Hepatocyte (in vitro differentiated cells): ENCODE results near the gene HMMR.

ENCODE experiments used
- EZH2 ChIP-seq: fragments of 200-600 bp; sonication (generic); IDR thresholded peaks from 2 replicates; pipeline ENCODE4 v1.6.1; 2016; ENCODE audit warnings: antibody characterized with exemption, mild to moderate bottlenecking, borderline replicate concordance
- EZH2phosphoT487 ChIP-seq: fragments of 200-600 bp; sonication (generic); IDR thresholded peaks from one replicate; pipeline ENCODE4 v1.6.1; 2018; ENCODE audit warnings: antibody characterized with exemption, mild to moderate bottlenecking, low read depth, moderate library complexity; ENCODE audit not compliant: unreplicated experiment, severe bottlenecking
- TF ChIP-seq, protein P1 (sequence below): fragments of 200-600 bp; sonication (generic); IDR thresholded peaks from 2 replicates; pipeline ENCODE4 v1.5.1; 2016; ENCODE audit warnings: antibody characterized with exemption, mild to moderate bottlenecking; ENCODE audit not compliant: poor library complexity

DNA sequence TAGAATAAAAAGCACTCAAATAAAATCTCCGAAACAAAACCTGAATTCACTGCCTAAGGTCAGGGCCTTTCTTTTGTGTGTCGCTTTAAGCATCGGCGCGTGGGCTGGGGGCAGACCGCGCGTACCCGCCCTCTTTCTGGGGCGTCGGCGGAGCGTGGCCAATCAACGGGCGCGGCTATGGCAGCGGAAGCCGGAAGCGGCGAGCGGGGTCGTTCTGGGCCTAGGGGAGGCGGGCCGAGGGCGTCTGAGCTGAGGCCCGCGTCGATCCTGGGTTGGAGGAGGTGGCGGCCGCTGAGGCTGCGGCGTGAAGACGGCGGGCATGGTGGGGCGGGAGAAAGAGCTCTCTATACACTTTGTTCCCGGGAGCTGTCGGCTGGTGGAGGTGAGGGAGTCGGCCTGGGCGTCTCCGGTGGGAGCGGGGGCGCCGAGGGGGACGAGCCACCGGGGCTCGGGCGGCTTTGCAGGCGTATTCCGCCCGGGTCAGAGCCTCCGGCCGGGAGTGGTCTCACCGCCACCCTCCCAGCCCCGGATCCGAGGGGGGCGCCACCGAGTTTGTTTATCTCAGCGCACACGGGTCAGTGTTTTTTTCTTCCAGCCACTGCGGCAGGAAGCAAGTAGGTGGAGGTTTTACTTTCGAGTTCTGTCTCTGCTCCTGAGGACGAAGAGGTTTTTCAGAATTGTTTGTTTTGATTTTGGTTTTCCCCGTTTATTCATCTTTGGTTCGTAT is 45.1 kb downstream of the HMMR start, which contains the start of gene MAT2B:
- TF ChIP-seq, protein P1, sequence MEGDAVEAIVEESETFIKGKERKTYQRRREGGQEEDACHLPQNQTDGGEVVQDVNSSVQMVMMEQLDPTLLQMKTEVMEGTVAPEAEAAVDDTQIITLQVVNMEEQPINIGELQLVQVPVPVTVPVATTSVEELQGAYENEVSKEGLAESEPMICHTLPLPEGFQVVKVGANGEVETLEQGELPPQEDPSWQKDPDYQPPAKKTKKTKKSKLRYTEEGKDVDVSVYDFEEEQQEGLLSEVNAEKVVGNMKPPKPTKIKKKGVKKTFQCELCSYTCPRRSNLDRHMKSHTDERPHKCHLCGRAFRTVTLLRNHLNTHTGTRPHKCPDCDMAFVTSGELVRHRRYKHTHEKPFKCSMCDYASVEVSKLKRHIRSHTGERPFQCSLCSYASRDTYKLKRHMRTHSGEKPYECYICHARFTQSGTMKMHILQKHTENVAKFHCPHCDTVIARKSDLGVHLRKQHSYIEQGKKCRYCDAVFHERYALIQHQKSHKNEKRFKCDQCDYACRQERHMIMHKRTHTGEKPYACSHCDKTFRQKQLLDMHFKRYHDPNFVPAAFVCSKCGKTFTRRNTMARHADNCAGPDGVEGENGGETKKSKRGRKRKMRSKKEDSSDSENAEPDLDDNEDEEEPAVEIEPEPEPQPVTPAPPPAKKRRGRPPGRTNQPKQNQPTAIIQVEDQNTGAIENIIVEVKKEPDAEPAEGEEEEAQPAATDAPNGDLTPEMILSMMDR: peak; percentile 69
- no peak for TF ChIP-seq EZH2phosphoT487
- TF ChIP-seq EZH2: no peak
